ENCODE measurements around the gene MYRF. TPM values are rescaled to one million over a fixed set of nuclear protein-coding genes. Genes with fewer than 3 reads are reported as not detected.

Gene MYRF
- total and polyA plus RNA-seq, 2 donors (not counting 1 experiment from before 2014, with no cell fraction given) = 0.27 to 0.34 TPM

- Mint-ChIP-seq H3K27me3 (no peaks in the 10 kb centered on the region), H3K9me3 (ENCODE audit: insufficient read depth) (no peaks in the 10 kb centered on the region), H3K4me3 (no peak overlapping the region), H3K27ac (no peak overlapping the region), H3K4me1 (peaks cover 2% of the 10 kb centered on the region)
- Histone ChIP-seq H3K36me3 (replicated peaks in 1 of 2; ENCODE audit: control extremely low read depth in 1 of 2, control insufficient read depth in 1 of 2, extremely low read depth in 1 of 2, insufficient read depth in 2 of 2, low read length in 1 of 2) (peaks cover 0 to 6% of the 10 kb centered on the region in 2 experiments), H3K27me3 (replicated peaks in 1 of 4; ENCODE audit: control extremely low read depth in 1 of 4, control insufficient read depth in 3 of 4, insufficient read depth in 4 of 4, low read length in 3 of 4) (no peaks in the 10 kb centered on the region), H3K4me2 (replicated peaks; ENCODE audit: low read depth, low read length, poor library complexity, severe bottlenecking) (no peak overlapping the region), H3K4me3 (ENCODE audit: control extremely low read depth in 1 of 5, extremely low read depth in 1 of 5, insufficient read depth in 1 of 5, low read depth in 2 of 5, low read length in 4 of 5) (no peak overlapping the region), H3K79me2 (ENCODE audit: control insufficient read depth, insufficient read depth, low read length) (peaks cover 30% of the 10 kb centered on the region), H2AFZ (ENCODE audit: insufficient read depth, low read depth, low read length, poor library complexity, severe bottlenecking) (no peak overlapping the region), H3K27ac (ENCODE audit: low read length in 2 of 2) (no peak overlapping the region), H3K9ac (ENCODE audit: low read length) (no peak overlapping the region), H3K4me1 (ENCODE audit: control insufficient read depth in 2 of 2, insufficient read depth in 2 of 2, low read length in 2 of 2) (no peaks in the 10 kb centered on the region), H3K9me3 (ENCODE audit: control extremely low read depth in 1 of 3, control insufficient read depth in 2 of 3, insufficient read depth in 1 of 3, low read length in 2 of 3) (no peaks in the 10 kb centered on the region), H4K20me1 (ENCODE audit: control insufficient read depth, insufficient read depth, low read length, poor library complexity, severe bottlenecking) (no peaks in the 10 kb centered on the region)
- DNase-seq = no peak
- ChIA-PET POLR2A (no interaction called here), CTCF (interaction anchor here (0.8 to 8.4 kb wide), 12 partner anchors 9 to 309 kb away, joined by 3 to 222 read pairs (median 10); partner anchors contain the start of gene FADS1)
- no peak for ATAC-seq (ENCODE audit: low read depth)
- TF ChIP-seq, protein P1, sequence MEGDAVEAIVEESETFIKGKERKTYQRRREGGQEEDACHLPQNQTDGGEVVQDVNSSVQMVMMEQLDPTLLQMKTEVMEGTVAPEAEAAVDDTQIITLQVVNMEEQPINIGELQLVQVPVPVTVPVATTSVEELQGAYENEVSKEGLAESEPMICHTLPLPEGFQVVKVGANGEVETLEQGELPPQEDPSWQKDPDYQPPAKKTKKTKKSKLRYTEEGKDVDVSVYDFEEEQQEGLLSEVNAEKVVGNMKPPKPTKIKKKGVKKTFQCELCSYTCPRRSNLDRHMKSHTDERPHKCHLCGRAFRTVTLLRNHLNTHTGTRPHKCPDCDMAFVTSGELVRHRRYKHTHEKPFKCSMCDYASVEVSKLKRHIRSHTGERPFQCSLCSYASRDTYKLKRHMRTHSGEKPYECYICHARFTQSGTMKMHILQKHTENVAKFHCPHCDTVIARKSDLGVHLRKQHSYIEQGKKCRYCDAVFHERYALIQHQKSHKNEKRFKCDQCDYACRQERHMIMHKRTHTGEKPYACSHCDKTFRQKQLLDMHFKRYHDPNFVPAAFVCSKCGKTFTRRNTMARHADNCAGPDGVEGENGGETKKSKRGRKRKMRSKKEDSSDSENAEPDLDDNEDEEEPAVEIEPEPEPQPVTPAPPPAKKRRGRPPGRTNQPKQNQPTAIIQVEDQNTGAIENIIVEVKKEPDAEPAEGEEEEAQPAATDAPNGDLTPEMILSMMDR (IDR thresholded peaks at IDR 0.05) = no peak
- TF ChIP-seq EZH2 (IDR thresholded peaks at IDR 0.05; ENCODE audit: borderline replicate concordance, insufficient read depth, low read depth, low read length, poor library complexity, severe bottlenecking) = no peak
- WGBS (ENCODE audit: insufficient coverage) = 92% methylated on average over 1 of the region's 3 CpGs
- intact Hi-C loops (cut with micrococcal nuclease) = no loop called here
These were observed 48.2 kb downstream of the MYRF start for GRCh38 chr11:61800331-61801281.

DNA sequence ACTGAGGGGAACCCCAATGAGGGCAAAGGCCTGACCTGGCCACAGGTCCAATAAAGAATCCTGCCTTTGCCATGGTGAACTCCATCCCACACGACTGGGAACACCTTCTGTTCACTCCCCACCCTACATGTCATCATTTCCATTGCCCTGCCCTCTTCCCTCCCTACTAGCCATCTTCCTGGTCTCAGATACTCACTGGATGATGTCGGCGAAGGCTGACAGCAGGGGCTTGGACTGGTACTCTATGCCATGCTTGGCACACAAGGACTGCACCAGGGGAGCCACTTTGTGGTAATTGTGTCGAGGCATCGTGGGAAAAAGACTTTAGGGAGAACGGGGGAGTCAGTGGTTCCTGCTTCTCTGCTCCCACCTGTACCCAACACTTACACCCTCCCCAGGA is 50.2 kb downstream of the MYRF start:
- no peak for TF ChIP-seq EZH2 (IDR thresholded peaks at IDR 0.05; ENCODE audit: borderline replicate concordance, insufficient read depth, low read depth, low read length, poor library complexity, severe bottlenecking)
- TF ChIP-seq, protein P1 (IDR thresholded peaks at IDR 0.05) = no peak
- H3K9me3 Mint-ChIP-seq (ENCODE audit: insufficient read depth) = no peaks in the 10 kb centered on the region
- no peak for DNase-seq
- ChIA-PET POLR2A (no interaction called here), CTCF (interaction anchor here (8.4 kb wide), 1 partner anchor 280 kb away, joined by 179 read pairs; no protein-coding TSS in a partner anchor)
- no peak overlapping the region for H3K27ac ChIP-seq (ENCODE audit: low read length in 2 of 2)
- no peak overlapping the region for H3K4me3 Mint-ChIP-seq
- no peaks in the 10 kb centered on the region for H3K27me3 Mint-ChIP-seq
- no peaks in the 10 kb centered on the region for H3K36me3 ChIP-seq (replicated peaks in 1 of 2; ENCODE audit: control extremely low read depth in 1 of 2, control insufficient read depth in 1 of 2, extremely low read depth in 1 of 2, insufficient read depth in 2 of 2, low read length in 1 of 2)
- H4K20me1 ChIP-seq (ENCODE audit: control insufficient read depth, insufficient read depth, low read length, poor library complexity, severe bottlenecking) = no peaks in the 10 kb centered on the region
- H3K79me2 ChIP-seq (ENCODE audit: control insufficient read depth, insufficient read depth, low read length) = peaks cover 15% of the 10 kb centered on the region
- no peaks in the 10 kb centered on the region for H3K27me3 ChIP-seq (replicated peaks in 1 of 4; ENCODE audit: control extremely low read depth in 1 of 4, control insufficient read depth in 3 of 4, insufficient read depth in 4 of 4, low read length in 3 of 4)
- H2AFZ ChIP-seq (ENCODE audit: insufficient read depth, low read depth, low read length, poor library complexity, severe bottlenecking) = no peak overlapping the region
- 93% methylated on average over 3 of the region's 6 CpGs for WGBS (ENCODE audit: insufficient coverage)
- ATAC-seq (ENCODE audit: low read depth) = no peak
- H3K9me3 ChIP-seq (ENCODE audit: control extremely low read depth in 1 of 3, control insufficient read depth in 2 of 3, insufficient read depth in 1 of 3, low read length in 2 of 3) = no peaks in the 10 kb centered on the region
- no peak overlapping the region for H3K4me2 ChIP-seq (replicated peaks; ENCODE audit: low read depth, low read length, poor library complexity, severe bottlenecking)
- intact Hi-C loops (cut with micrococcal nuclease) = no loop called here
- no peak overlapping the region for H3K9ac ChIP-seq (ENCODE audit: low read length)
- H3K4me1 Mint-ChIP-seq = no peaks in the 10 kb centered on the region
- no peaks in the 10 kb centered on the region for H3K4me1 ChIP-seq (ENCODE audit: control insufficient read depth in 2 of 2, insufficient read depth in 2 of 2, low read length in 2 of 2)
- H3K27ac Mint-ChIP-seq = no peak overlapping the region
- no peak overlapping the region for H3K4me3 ChIP-seq (ENCODE audit: control extremely low read depth in 1 of 5, extremely low read depth in 1 of 5, insufficient read depth in 1 of 5, low read depth in 2 of 5, low read length in 4 of 5)

Data from B cell (primary cell).